WTC11 (cell line): ENCODE results near the gene MR1. TPM values are rescaled to one million over a fixed set of nuclear protein-coding genes. Genes with fewer than 3 reads are reported as not detected.

Experiments used
- ATAC-seq: fragments of 200-7000 bp; cut with Tn5 transposase; 2 replicates; pipeline ENCODE4 v1.10.0; 2021; ENCODE audit warnings: mild to moderate bottlenecking, moderate library complexity
- CTCF ChIA-PET: fragments of 300-600 bp; sonication (Branson Sonifier 250); formaldehyde crosslinking; loops from one replicate; lab custom pipeline; 2021; ENCODE audit warnings: antibody characterized with exemption; lab: Charles Lee
- POLR2A ChIA-PET: fragments of 350-600 bp; sonication (Branson Sonifier 250); formaldehyde crosslinking; loops from one replicate; lab custom pipeline; 2021; ENCODE audit warnings: antibody characterized with exemption; lab: Charles Lee
- DNase-seq: peaks from one replicate; pipeline ENCODE4 v3.0.0; 2021; ENCODE audit warnings: low spot score
- H3K27ac Mint-ChIP-seq: 2 replicates; pipeline ENCODE4 v1.8.0; 2021; ENCODE audit warnings: mixed read lengths
- H3K27me3 Mint-ChIP-seq: 2 replicates; pipeline ENCODE4 v1.8.0; 2021; ENCODE audit warnings: low read depth, mild to moderate bottlenecking, moderate library complexity, mixed read lengths
- H3K36me3 Mint-ChIP-seq: 2 replicates; pipeline ENCODE4 v1.8.0; 2021; ENCODE audit warnings: mixed read lengths
- H3K4me1 Mint-ChIP-seq: 2 replicates; pipeline ENCODE4 v1.8.0; 2022; ENCODE audit warnings: mixed read lengths
- H3K4me3 Mint-ChIP-seq: 2 replicates; pipeline ENCODE4 v1.8.0; 2021; ENCODE audit warnings: mild to moderate bottlenecking, moderate library complexity, mixed read lengths
- H3K9me3 Mint-ChIP-seq: 2 replicates; pipeline ENCODE4 v1.8.0; 2021; ENCODE audit warnings: mixed read lengths
- ARID4B ChIP-seq: sonication (generic); formaldehyde crosslinking; IDR thresholded peaks from 2 replicates; pipeline ENCODE4 v1.8.0; 2023; ENCODE audit warnings: missing genetic modification reagents, mild to moderate bottlenecking, borderline replicate concordance
- ATF3 ChIP-seq: sonication (generic); formaldehyde crosslinking; conservative IDR thresholded peaks from 2 replicates; pipeline ENCODE4 v1.8.1; 2022; ENCODE audit warnings: mild to moderate bottlenecking, missing genetic modification reagents
- CREM ChIP-seq: sonication (generic); formaldehyde crosslinking; IDR thresholded peaks from 2 replicates; pipeline ENCODE4 v1.8.1; 2022; ENCODE audit warnings: mild to moderate bottlenecking, missing genetic modification reagents, moderate library complexity
- E2F1 ChIP-seq: sonication (generic); formaldehyde crosslinking; IDR thresholded peaks from 2 replicates; pipeline ENCODE4 v1.8.0; 2022; ENCODE audit warnings: mild to moderate bottlenecking, missing genetic modification reagents
- EMX1 ChIP-seq: fragments of 250-450 bp; sonication (Bioruptor Pico); IDR thresholded peaks from 2 replicates; pipeline ENCODE4 v1.8.0; 2021; ENCODE audit warnings: mild to moderate bottlenecking
- ERG ChIP-seq: fragments of 250-450 bp; sonication (Bioruptor Pico); IDR thresholded peaks from 2 replicates; pipeline ENCODE4 v1.8.0; 2021; ENCODE audit warnings: mild to moderate bottlenecking
- HMGA2 ChIP-seq: fragments of 250-450 bp; sonication (Bioruptor Pico); IDR thresholded peaks from 2 replicates; pipeline ENCODE4 v1.4.0; 2021; ENCODE audit warnings: mild to moderate bottlenecking, moderate library complexity
- JAZF1 ChIP-seq: fragments of 250-450 bp; sonication (Bioruptor Pico); IDR thresholded peaks from 2 replicates; pipeline ENCODE4 v1.9.0; 2021; ENCODE audit warnings: moderate library complexity, mild to moderate bottlenecking, inconsistent platforms
- MAX ChIP-seq: sonication (generic); formaldehyde crosslinking; IDR thresholded peaks from 2 replicates; pipeline ENCODE4 v1.8.0; 2022; ENCODE audit warnings: mild to moderate bottlenecking, missing genetic modification reagents
- MLX ChIP-seq: sonication (generic); formaldehyde crosslinking; IDR thresholded peaks from 2 replicates; pipeline ENCODE4 v1.8.1; 2023; ENCODE audit warnings: mild to moderate bottlenecking, missing genetic modification reagents, moderate library complexity
- MYBL2 ChIP-seq: sonication (generic); formaldehyde crosslinking; IDR thresholded peaks from 2 replicates; pipeline ENCODE4 v1.8.1; 2023; ENCODE audit warnings: mild to moderate bottlenecking, moderate library complexity, missing genetic modification reagents
- NFATC4 ChIP-seq: fragments of 250-450 bp; sonication (Bioruptor Pico); IDR thresholded peaks from 2 replicates; pipeline ENCODE4 v1.9.0; 2021; ENCODE audit warnings: mild to moderate bottlenecking
- NR2C2 ChIP-seq: sonication (generic); formaldehyde crosslinking; IDR thresholded peaks from 2 replicates; pipeline ENCODE4 v1.8.0; 2022; ENCODE audit warnings: mild to moderate bottlenecking, missing genetic modification reagents
- PRRX2 ChIP-seq: fragments of 250-450 bp; sonication (Bioruptor Pico); IDR thresholded peaks from 2 replicates; pipeline ENCODE4 v1.8.0; 2021; ENCODE audit warnings: mild to moderate bottlenecking
- RORB ChIP-seq: fragments of 250-450 bp; sonication (Bioruptor Pico); IDR thresholded peaks from 2 replicates; pipeline ENCODE4 v1.9.0; 2021; ENCODE audit warnings: mild to moderate bottlenecking
- TCF7 ChIP-seq: sonication (generic); formaldehyde crosslinking; IDR thresholded peaks from 2 replicates; pipeline ENCODE4 v1.8.0; 2022; ENCODE audit warnings: mild to moderate bottlenecking, low read depth, missing genetic modification reagents, moderate library complexity
- TEAD1 ChIP-seq: sonication (generic); formaldehyde crosslinking; IDR thresholded peaks from 2 replicates; pipeline ENCODE4 v1.8.0; 2022; ENCODE audit warnings: mild to moderate bottlenecking, missing genetic modification reagents
- USF2 ChIP-seq: sonication (generic); formaldehyde crosslinking; IDR thresholded peaks from 2 replicates; pipeline ENCODE4 v1.8.1; 2023; ENCODE audit warnings: mild to moderate bottlenecking, missing genetic modification reagents, moderate library complexity
- ZNF121 ChIP-seq: sonication (generic); formaldehyde crosslinking; IDR thresholded peaks from 2 replicates; pipeline ENCODE4 v1.8.0; 2023; ENCODE audit warnings: missing genetic modification reagents
- ZNF232 ChIP-seq: sonication (generic); formaldehyde crosslinking; IDR thresholded peaks from 2 replicates; pipeline ENCODE4 v1.8.0; 2022; ENCODE audit warnings: mild to moderate bottlenecking, missing genetic modification reagents
- ZNF425 ChIP-seq: fragments of 250-450 bp; sonication (Bioruptor Pico); conservative IDR thresholded peaks from 2 replicates; pipeline ENCODE4 v1.9.0; 2021; ENCODE audit warnings: mild to moderate bottlenecking
- total RNA-seq: library from RNA; stranded (reverse); gene quantifications from 3 replicates; pipeline ENCODE4 v1.2.3, GENCODE V29; 2021

The MR1 gene
- total RNA-seq, 1 experiment from 2014 or later, result 0.28 TPM

GRCh38 chr1:181028615-181029014, 5.2 kb upstream of the MR1 start:
- TF ChIP-seq E2F1, result no peak
- no peak for TF ChIP-seq ATF3
- TF ChIP-seq EMX1 (CRISPR knock-in tag), result no peak
- TF ChIP-seq CREM (CRISPR knock-in tag), result no peak
- no peak for TF ChIP-seq ZNF232
- Mint-ChIP-seq H3K9me3 (no peaks in the 10 kb centered on the region), H3K36me3 (no peaks in the 10 kb centered on the region), H3K4me1 (peaks cover 3% of the 10 kb centered on the region; the same call in 1 of the 2 replicates), H3K4me3 (no peak overlapping the region), H3K27me3 (peaks cover 9% of the 10 kb centered on the region), H3K27ac (no peak overlapping the region)
- no peak for DNase-seq
- ATAC-seq, result no peak
- ChIA-PET CTCF (interaction anchor here (1.3 kb wide), 1 partner anchor 10 kb away, joined by 4 read pairs; no protein-coding TSS in a partner anchor), POLR2A (no interaction called here)

- no peak for DNase-seq
- no peak for ATAC-seq
- Mint-ChIP-seq H3K27me3 (no peaks in the 10 kb centered on the region; the same call in 1 of the 2 replicates), H3K4me1 (peaks cover 3% of the 10 kb centered on the region; the same call in 1 of the 2 replicates), H3K9me3 (no peaks in the 10 kb centered on the region), H3K36me3 (no peaks in the 10 kb centered on the region), H3K4me3 (no peak overlapping the region), H3K27ac (no peak overlapping the region)
- POLR2A ChIA-PET, result no interaction called here
- TF ChIP-seq HMGA2, result no peak
- TF ChIP-seq JAZF1, result no peak
- no peak for TF ChIP-seq ZNF121 (CRISPR knock-in tag)
- no peak for TF ChIP-seq MAX (CRISPR knock-in tag)
- no peak for TF ChIP-seq ZNF232
- no peak for TF ChIP-seq ARID4B (CRISPR knock-in tag)
- TF ChIP-seq PRRX2 (CRISPR knock-in tag), result no peak
- TF ChIP-seq MYBL2 (CRISPR knock-in tag), result no peak
- TF ChIP-seq USF2 (CRISPR knock-in tag), result no peak
- TF ChIP-seq RORB (CRISPR knock-in tag), result no peak
- no peak for TF ChIP-seq TEAD1 (CRISPR knock-in tag)
- TF ChIP-seq TCF7 (CRISPR knock-in tag), result no peak
- no peak for TF ChIP-seq NFATC4 (CRISPR knock-in tag)
- TF ChIP-seq ERG (CRISPR knock-in tag), result no peak
- no peak for TF ChIP-seq E2F1
- no peak for TF ChIP-seq ZNF425
- no peak for TF ChIP-seq MLX
- TF ChIP-seq NR2C2 (CRISPR knock-in tag), result no peak
- CTCF ChIA-PET, result interaction anchor here (0.8 to 8.5 kb wide), 5 partner anchors 43 to 393 kb away, joined by 3 to 51 read pairs (median 4); no protein-coding TSS in a partner anchor
Observed at GRCh38 chr1:181032535-181032934, 1.2 kb upstream of the MR1 start.
